ENCODE measurements around the gene COA1. TPM values are rescaled to one million over a fixed set of nuclear protein-coding genes. Genes with fewer than 3 reads are reported as not detected.

Gene COA1
- total RNA-seq, 2 donors from 2014 or later = 104 to 144 TPM

DNA sequence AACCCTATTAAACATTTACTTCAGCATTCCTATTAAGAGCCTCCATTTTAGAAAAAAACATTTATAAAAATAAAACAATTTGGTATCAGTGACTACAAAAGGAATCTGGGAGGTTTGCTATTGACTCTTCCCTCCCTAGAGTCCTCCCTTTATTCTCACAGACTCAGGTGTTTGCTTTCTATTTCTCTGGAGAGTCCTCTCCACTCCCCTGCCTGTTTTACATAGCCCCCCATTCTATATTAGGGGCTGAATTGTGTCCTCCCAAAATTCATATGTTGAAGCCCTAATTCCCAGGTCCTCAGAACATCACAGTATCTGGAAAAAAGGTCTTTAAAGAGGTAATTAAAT lies 69.8 kb downstream of the COA1 start:
- DNase-seq = no peak
- peaks cover 19% of the 10 kb centered on the region for H3K36me3 ChIP-seq (ENCODE audit: control insufficient read depth, insufficient read depth, low read length)
- H3K27ac Mint-ChIP-seq = no peak overlapping the region
- H3K4me1 Mint-ChIP-seq = peaks cover 23% of the 10 kb centered on the region
- H3K27me3 ChIP-seq (ENCODE audit: control insufficient read depth, insufficient read depth, low read length, poor library complexity, severe bottlenecking) = no peaks in the 10 kb centered on the region
- TF ChIP-seq, protein P1, sequence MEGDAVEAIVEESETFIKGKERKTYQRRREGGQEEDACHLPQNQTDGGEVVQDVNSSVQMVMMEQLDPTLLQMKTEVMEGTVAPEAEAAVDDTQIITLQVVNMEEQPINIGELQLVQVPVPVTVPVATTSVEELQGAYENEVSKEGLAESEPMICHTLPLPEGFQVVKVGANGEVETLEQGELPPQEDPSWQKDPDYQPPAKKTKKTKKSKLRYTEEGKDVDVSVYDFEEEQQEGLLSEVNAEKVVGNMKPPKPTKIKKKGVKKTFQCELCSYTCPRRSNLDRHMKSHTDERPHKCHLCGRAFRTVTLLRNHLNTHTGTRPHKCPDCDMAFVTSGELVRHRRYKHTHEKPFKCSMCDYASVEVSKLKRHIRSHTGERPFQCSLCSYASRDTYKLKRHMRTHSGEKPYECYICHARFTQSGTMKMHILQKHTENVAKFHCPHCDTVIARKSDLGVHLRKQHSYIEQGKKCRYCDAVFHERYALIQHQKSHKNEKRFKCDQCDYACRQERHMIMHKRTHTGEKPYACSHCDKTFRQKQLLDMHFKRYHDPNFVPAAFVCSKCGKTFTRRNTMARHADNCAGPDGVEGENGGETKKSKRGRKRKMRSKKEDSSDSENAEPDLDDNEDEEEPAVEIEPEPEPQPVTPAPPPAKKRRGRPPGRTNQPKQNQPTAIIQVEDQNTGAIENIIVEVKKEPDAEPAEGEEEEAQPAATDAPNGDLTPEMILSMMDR (conservative IDR thresholded peaks at IDR 0.05) = no peak
- H3K4me3 Mint-ChIP-seq = no peak overlapping the region
- no peak overlapping the region for H3K9ac ChIP-seq (ENCODE audit: extremely low read depth, low read length, poor library complexity, severe bottlenecking)
- no peaks in the 10 kb centered on the region for H3K4me1 ChIP-seq (ENCODE audit: control insufficient read depth, insufficient read depth, low read length)
- no peak overlapping the region for H3K4me3 ChIP-seq (ENCODE audit: low read length)
- H3K36me3 Mint-ChIP-seq (ENCODE audit: low read depth) = peaks cover 39% of the 10 kb centered on the region
- no peak overlapping the region for H3K27ac ChIP-seq (ENCODE audit: low read depth, low read length)
- no peaks in the 10 kb centered on the region for H3K27me3 Mint-ChIP-seq (ENCODE audit: insufficient read depth)
- no peaks in the 10 kb centered on the region for H3K9me3 ChIP-seq (ENCODE audit: control insufficient read depth, low read length)
- no peaks in the 10 kb centered on the region for H3K9me3 Mint-ChIP-seq

DNA sequence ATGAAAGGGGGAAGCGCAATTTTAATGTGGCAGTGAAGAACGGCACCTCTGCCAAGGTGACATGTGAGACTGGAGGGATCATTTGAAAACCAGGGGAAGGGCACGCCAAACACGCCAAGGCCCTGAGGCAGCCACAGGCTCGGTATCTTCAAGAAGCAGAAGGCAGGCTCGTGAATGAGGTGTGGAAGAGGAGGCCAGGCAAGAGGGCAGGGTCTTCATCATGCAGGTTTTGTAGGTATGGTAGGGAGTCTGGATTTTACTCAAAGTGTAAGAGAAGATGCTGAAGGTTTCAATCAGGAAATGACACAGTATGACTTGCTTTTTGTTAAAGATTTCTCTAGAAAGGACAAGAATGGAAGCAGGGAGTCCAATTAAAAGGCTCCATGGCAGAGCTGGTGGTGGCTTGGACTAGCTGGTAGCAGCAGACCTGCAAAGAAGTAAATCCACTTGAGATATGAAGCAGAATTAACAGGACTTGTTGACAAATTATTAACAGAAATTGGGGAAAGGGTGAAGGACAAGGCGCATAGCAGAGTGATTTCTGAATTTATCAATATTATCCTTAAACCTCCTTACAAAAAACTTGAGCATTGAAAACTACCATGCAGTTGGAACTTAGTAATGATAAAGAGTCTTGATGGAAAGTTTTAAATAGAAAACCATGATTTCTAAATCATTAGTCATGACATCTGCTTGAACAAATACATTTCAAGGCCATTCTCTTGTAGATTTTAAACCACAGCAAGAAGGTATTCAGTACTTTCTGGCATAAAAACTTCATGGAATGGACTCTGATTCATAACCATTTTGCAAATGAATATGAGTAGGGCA lies 70.4 kb downstream of the COA1 start:
- no peaks in the 10 kb centered on the region for H3K9me3 Mint-ChIP-seq
- peaks cover 39% of the 10 kb centered on the region for H3K36me3 Mint-ChIP-seq (ENCODE audit: low read depth)
- TF ChIP-seq, protein P1 (conservative IDR thresholded peaks at IDR 0.05) = no peak
- H3K27ac Mint-ChIP-seq = peak overlapping the region; percentile 56
- H3K4me1 ChIP-seq (ENCODE audit: control insufficient read depth, insufficient read depth, low read length) = no peaks in the 10 kb centered on the region
- H3K36me3 ChIP-seq (ENCODE audit: control insufficient read depth, insufficient read depth, low read length) = peaks cover 19% of the 10 kb centered on the region
- no peak overlapping the region for H3K4me3 ChIP-seq (ENCODE audit: low read length)
- H3K27ac ChIP-seq (ENCODE audit: low read depth, low read length) = no peak overlapping the region
- WGBS, 2 experiments (ENCODE audit: insufficient coverage in 1 of 2, insufficient read length in 1 of 2) = 92 to 96% methylated on average over 6 to 7 of the region's 7 CpGs
- H3K4me1 Mint-ChIP-seq = peaks cover 23% of the 10 kb centered on the region
- no peak for DNase-seq
- H3K4me3 Mint-ChIP-seq = no peak overlapping the region
- H3K9me3 ChIP-seq (ENCODE audit: control insufficient read depth, low read length) = no peaks in the 10 kb centered on the region
- no peaks in the 10 kb centered on the region for H3K27me3 Mint-ChIP-seq (ENCODE audit: insufficient read depth)
- no peak overlapping the region for H3K9ac ChIP-seq (ENCODE audit: extremely low read depth, low read length, poor library complexity, severe bottlenecking)
- no peaks in the 10 kb centered on the region for H3K27me3 ChIP-seq (ENCODE audit: control insufficient read depth, insufficient read depth, low read length, poor library complexity, severe bottlenecking)

DNA sequence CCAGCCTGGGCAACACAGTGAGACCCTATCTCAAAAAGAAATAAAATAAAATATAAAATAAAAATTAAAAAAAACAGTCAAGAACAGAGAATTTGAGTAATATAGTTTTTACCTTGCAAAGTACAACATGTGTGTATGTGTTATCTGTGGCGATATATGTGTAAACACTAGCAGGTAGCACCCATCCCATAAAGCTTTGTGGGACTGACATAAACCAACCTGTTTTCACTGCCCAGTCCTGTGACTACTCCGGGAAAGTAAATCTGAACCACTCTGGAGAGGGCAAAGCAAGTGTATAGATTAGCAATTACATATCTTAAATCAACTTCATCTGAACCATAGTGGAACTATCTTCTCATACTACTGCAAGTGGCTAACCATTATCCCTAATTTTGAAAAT lies 72.3 kb downstream of the COA1 start:
- H3K9me3 Mint-ChIP-seq = no peaks in the 10 kb centered on the region
- peaks cover 23% of the 10 kb centered on the region for H3K4me1 Mint-ChIP-seq
- 93% methylated on average over 2 of the region's 2 CpGs; no CpG with 5 or more reads in 1 of the 2 experiments for WGBS, 2 experiments (ENCODE audit: insufficient coverage in 1 of 2, insufficient read length in 1 of 2)
- H3K27ac Mint-ChIP-seq = no peak overlapping the region
- Histone ChIP-seq H3K4me1 (ENCODE audit: control insufficient read depth, insufficient read depth, low read length) (no peaks in the 10 kb centered on the region), H3K4me3 (ENCODE audit: low read length) (no peak overlapping the region), H3K9ac (ENCODE audit: extremely low read depth, low read length, poor library complexity, severe bottlenecking) (no peak overlapping the region), H3K36me3 (ENCODE audit: control insufficient read depth, insufficient read depth, low read length) (peaks cover 10% of the 10 kb centered on the region), H3K27me3 (ENCODE audit: control insufficient read depth, insufficient read depth, low read length, poor library complexity, severe bottlenecking) (no peaks in the 10 kb centered on the region), H3K9me3 (ENCODE audit: control insufficient read depth, low read length) (no peaks in the 10 kb centered on the region), H3K27ac (ENCODE audit: low read depth, low read length) (no peak overlapping the region)
- DNase-seq = no peak
- TF ChIP-seq, protein P1 (conservative IDR thresholded peaks at IDR 0.05) = no peak
- H3K36me3 Mint-ChIP-seq (ENCODE audit: low read depth) = peaks cover 33% of the 10 kb centered on the region
- H3K4me3 Mint-ChIP-seq = no peak overlapping the region
- no peaks in the 10 kb centered on the region for H3K27me3 Mint-ChIP-seq (ENCODE audit: insufficient read depth)
